Osteocyte (in vitro differentiated cells): ENCODE data around the gene CHST1. TPM values are rescaled to one million over a fixed set of nuclear protein-coding genes. Genes with fewer than 3 reads are reported as not detected.

Source experiments
- DNase-seq: peaks from one replicate; pipeline ENCODE4 v3.0.0; 2021; ENCODE audit warnings: mixed read lengths; ENCODE audit not compliant: unreplicated experiment; ENCODE audit errors: extremely low spot score
- H3K27ac Mint-ChIP-seq: one replicate; pipeline ENCODE4 v1.8.0; 2021; ENCODE audit warnings: mild to moderate bottlenecking, mixed read lengths; ENCODE audit not compliant: unreplicated experiment
- H3K27me3 Mint-ChIP-seq: one replicate; pipeline ENCODE4 v1.8.0; 2021; ENCODE audit warnings: mixed read lengths; ENCODE audit not compliant: unreplicated experiment
- H3K36me3 Mint-ChIP-seq: one replicate; pipeline ENCODE4 v1.8.0; 2021; ENCODE audit warnings: mixed read lengths; ENCODE audit not compliant: unreplicated experiment
- H3K4me1 Mint-ChIP-seq: one replicate; pipeline ENCODE4 v1.8.0; 2021; ENCODE audit warnings: mixed read lengths; ENCODE audit not compliant: unreplicated experiment
- H3K4me3 Mint-ChIP-seq: one replicate; pipeline ENCODE4 v1.8.0; 2021; ENCODE audit warnings: mild to moderate bottlenecking, moderate library complexity, mixed read lengths; ENCODE audit not compliant: unreplicated experiment
- H3K9me3 Mint-ChIP-seq: one replicate; pipeline ENCODE4 v1.8.0; 2021; ENCODE audit warnings: mixed read lengths; ENCODE audit not compliant: unreplicated experiment
- CTCF ChIP-seq: fragments of 200-600 bp; sonication (generic); IDR thresholded peaks from 2 replicates; pipeline ENCODE4 v1.5.0; 2021; ENCODE audit warnings: antibody characterized with exemption, mild to moderate bottlenecking, moderate library complexity
- total RNA-seq: library from RNA; stranded (reverse); gene quantifications from 2 replicates; pipeline ENCODE4 v1.2.1, GENCODE V29; 2021

Gene CHST1
- total RNA-seq, 1 donor from 2014 or later, result 0.67 TPM

- Mint-ChIP-seq H3K4me1 (no peaks in the 10 kb centered on the region), H3K36me3 (no peaks in the 10 kb centered on the region), H3K4me3 (no peak overlapping the region), H3K27ac (no peak overlapping the region), H3K27me3 (peaks cover 61% of the 10 kb centered on the region), H3K9me3 (no peaks in the 10 kb centered on the region)
- no peak for DNase-seq
- no peak for TF ChIP-seq CTCF
Measured at GRCh38 chr11:45688472-45689033, 23.1 kb upstream of the CHST1 start.

- Mint-ChIP-seq H3K27me3 (peaks cover 61% of the 10 kb centered on the region), H3K36me3 (no peaks in the 10 kb centered on the region), H3K4me3 (no peak overlapping the region), H3K4me1 (no peaks in the 10 kb centered on the region), H3K9me3 (no peaks in the 10 kb centered on the region), H3K27ac (no peak overlapping the region)
- TF ChIP-seq CTCF, result no peak
- no peak for DNase-seq
Measured at GRCh38 chr11:45687836-45688235, 22.4 kb upstream of the CHST1 start.

GRCh38 chr11:45685964-45686537 lies 20.6 kb upstream of the CHST1 start:
- Mint-ChIP-seq H3K4me1 (no peaks in the 10 kb centered on the region), H3K27ac (no peak overlapping the region), H3K27me3 (peaks cover 57% of the 10 kb centered on the region), H3K4me3 (no peak overlapping the region), H3K36me3 (no peaks in the 10 kb centered on the region), H3K9me3 (no peaks in the 10 kb centered on the region)
- no peak for DNase-seq
- TF ChIP-seq CTCF, result no peak

GRCh38 chr11:45684440-45684839 lies 19.0 kb upstream of the CHST1 start:
- Mint-ChIP-seq H3K36me3 (no peaks in the 10 kb centered on the region), H3K4me3 (no peak overlapping the region), H3K9me3 (no peaks in the 10 kb centered on the region), H3K27ac (no peak overlapping the region), H3K4me1 (no peaks in the 10 kb centered on the region), H3K27me3 (peaks cover 55% of the 10 kb centered on the region)
- TF ChIP-seq CTCF, result no peak
- DNase-seq, result no peak

- H3K36me3 Mint-ChIP-seq, result no peaks in the 10 kb centered on the region
- H3K4me3 Mint-ChIP-seq, result no peak overlapping the region
- H3K27me3 Mint-ChIP-seq, result peaks cover 47% of the 10 kb centered on the region
- H3K27ac Mint-ChIP-seq, result no peak overlapping the region
- no peaks in the 10 kb centered on the region for H3K4me1 Mint-ChIP-seq
- TF ChIP-seq CTCF, result no peak
- H3K9me3 Mint-ChIP-seq, result no peaks in the 10 kb centered on the region
- no peak for DNase-seq
Measured at GRCh38 chr11:45683271-45684058, 18.0 kb upstream of the CHST1 start.
